ENCODE results near the gene GRK6. TPM values are rescaled to one million over a fixed set of nuclear protein-coding genes. Genes with fewer than 3 reads are reported as not detected.

Gene GRK6
- total RNA-seq, 2 donors from 2014 or later: 28.6 to 32.4 TPM

Other genes with a start within 250 kb of the GRK6 start
- 10 to 100 TPM; 30.0 to 30.4 TPM for gene RAB24, start 123.0 kb upstream of the GRK6 start, total RNA-seq
- 10 to 100 TPM; 76.5 to 95.8 TPM for gene PRELID1, start 122.9 kb upstream of the GRK6 start, total RNA-seq
- gene MXD3, start 114.8 kb upstream of the GRK6 start, total RNA-seq: 10 to 100 TPM; 13.5 to 20.5 TPM
- 100 to 1,000 TPM; 350 to 369 TPM for gene LMAN2, start 75.0 kb upstream of the GRK6 start, total RNA-seq
- gene RGS14, start 68.8 kb upstream of the GRK6 start, total RNA-seq: 10 to 100 TPM; 13.3 to 24.2 TPM
- not detected for gene SLC34A1, start 42.2 kb upstream of the GRK6 start, total RNA-seq
- not detected for gene PFN3, start 26.0 kb upstream of the GRK6 start, total RNA-seq
- gene F12, start 17.1 kb upstream of the GRK6 start, total RNA-seq: 1 to 10 TPM in 1 of 2 donors, under 1 TPM in 1; 0.74 to 2.6 TPM
- 10 to 100 TPM in 1 of 2 donors, 1 to 10 TPM in 1; 8.7 to 11.0 TPM for gene PRR7, start 20.1 kb downstream of the GRK6 start, total RNA-seq
- 10 to 100 TPM; 33.1 to 65.1 TPM for gene DBN1, start 47.0 kb downstream of the GRK6 start, total RNA-seq
- 100 to 1,000 TPM; 155 to 235 TPM for gene PDLIM7, start 70.9 kb downstream of the GRK6 start, total RNA-seq
- 10 to 100 TPM in 1 of 2 donors, 1 to 10 TPM in 1; 5.0 to 10.4 TPM for gene DOK3, start 83.2 kb downstream of the GRK6 start, total RNA-seq
- gene DDX41, start 90.3 kb downstream of the GRK6 start, total RNA-seq: 100 to 1,000 TPM; 126 to 139 TPM
- 100 to 1,000 TPM in 1 of 2 donors, 10 to 100 TPM in 1; 59.6 to 112 TPM for gene FAM193B, start 127.9 kb downstream of the GRK6 start, total RNA-seq
- gene TMED9, start 165.5 kb downstream of the GRK6 start, total RNA-seq: 100 to 1,000 TPM; 136 to 176 TPM
- gene B4GALT7, start 173.5 kb downstream of the GRK6 start, total RNA-seq: 10 to 100 TPM; 41.6 to 66.2 TPM

Data from prostate gland (tissue), 2 donors.